GM23338 (cell line): ENCODE results near the gene OTOG. TPM values are rescaled to one million over a fixed set of nuclear protein-coding genes. Genes with fewer than 3 reads are reported as not detected.

Experiments used
- ATAC-seq: fragments of 200-7000 bp; cut with Tn5 transposase; 3 replicates; pipeline ENCODE4 v1.9.1; 2020
- DNase-seq: peaks from one replicate; pipeline ENCODE4 v3.0.0-alpha.2; 2015; ENCODE audit warnings: low spot score
- H2AFZ ChIP-seq: fragments of 200-600 bp; sonication (generic); 2 replicates; pipeline ENCODE4 v1.8.0; 2016; ENCODE audit warnings: antibody characterized with exemption, mild to moderate bottlenecking, moderate library complexity
- H3F3A ChIP-seq: fragments of 200-600 bp; sonication (generic); replicated peaks from 2 replicates; pipeline ENCODE4 v1.8.0; 2017; ENCODE audit warnings: antibody characterized with exemption, mixed run types, low read depth
- H3K27ac ChIP-seq: fragments of 200-600 bp; sonication (generic); 2 replicates; pipeline ENCODE4 v1.6.1; 2016; ENCODE audit warnings: low read depth
- H3K27me3 ChIP-seq: fragments of 200-600 bp; sonication (generic); 2 replicates; pipeline ENCODE4 v1.8.0; 2016; ENCODE audit warnings: mild to moderate bottlenecking, mixed run types, moderate library complexity; ENCODE audit not compliant: insufficient read depth
- H3K36me3 ChIP-seq: fragments of 200-600 bp; sonication (generic); 2 replicates; pipeline ENCODE4 v1.8.0; 2016; ENCODE audit warnings: mild to moderate bottlenecking; ENCODE audit not compliant: insufficient read depth
- H3K4me1 ChIP-seq: fragments of 200-600 bp; sonication (generic); 2 replicates; pipeline ENCODE4 v1.8.0; 2016; ENCODE audit warnings: mild to moderate bottlenecking, moderate library complexity; ENCODE audit not compliant: insufficient read depth
- H3K4me2 ChIP-seq: fragments of 200-600 bp; sonication (generic); 2 replicates; pipeline ENCODE4 v1.7.1; 2017; ENCODE audit warnings: mixed run types
- H3K4me3 ChIP-seq: fragments of 200-600 bp; sonication (generic); 2 replicates; pipeline ENCODE4 v1.6.1; 2016; ENCODE audit warnings: mixed run types
- H3K79me2 ChIP-seq: fragments of 200-600 bp; sonication (generic); replicated peaks from 2 replicates; pipeline ENCODE4 v1.8.0; 2017; ENCODE audit warnings: mild to moderate bottlenecking; ENCODE audit not compliant: insufficient read depth
- H3K9me2 ChIP-seq: fragments of 200-600 bp; sonication (generic); 2 replicates; pipeline ENCODE4 v1.8.0; 2017; ENCODE audit not compliant: insufficient read depth
- H4K20me1 ChIP-seq: fragments of 200-600 bp; sonication (generic); replicated peaks from 2 replicates; pipeline ENCODE4 v1.8.0; 2017; ENCODE audit warnings: mild to moderate bottlenecking; ENCODE audit not compliant: insufficient read depth
- H3K27ac Mint-ChIP-seq: 2 replicates; pipeline ENCODE4 v1.8.0; 2020; ENCODE audit warnings: inconsistent platforms, mild to moderate bottlenecking, moderate library complexity, mixed read lengths
- H3K27me3 Mint-ChIP-seq: 3 replicates; pipeline ENCODE4 v1.8.0; 2022; ENCODE audit warnings: low read depth, mild to moderate bottlenecking, moderate library complexity, mixed read lengths, inconsistent platforms; ENCODE audit not compliant: insufficient read depth, poor library complexity
- H3K36me3 Mint-ChIP-seq: 3 replicates; pipeline ENCODE4 v1.8.0; 2021; ENCODE audit warnings: low read depth, mild to moderate bottlenecking, inconsistent platforms, moderate library complexity, mixed read lengths
- H3K4me1 Mint-ChIP-seq: 3 replicates; pipeline ENCODE4 v1.8.0; 2020; ENCODE audit warnings: mild to moderate bottlenecking, inconsistent platforms, mixed read lengths
- H3K4me3 Mint-ChIP-seq: 3 replicates; pipeline ENCODE4 v1.8.0; 2021; ENCODE audit warnings: moderate library complexity, mild to moderate bottlenecking, inconsistent platforms, mixed read lengths
- H3K9me3 Mint-ChIP-seq: 3 replicates; pipeline ENCODE4 v1.8.0; 2020; ENCODE audit warnings: moderate library complexity, mild to moderate bottlenecking, inconsistent platforms, mixed read lengths
- CREB1 ChIP-seq: fragments of 250-450 bp; sonication (Bioruptor Pico); IDR thresholded peaks from 2 replicates; pipeline ENCODE4 v1.5.0; 2020; ENCODE audit warnings: low read depth, mild to moderate bottlenecking, moderate library complexity
- EZH2 ChIP-seq: fragments of 200-600 bp; sonication (generic); IDR thresholded peaks from one replicate; pipeline ENCODE4 v1.8.0; 2017; ENCODE audit warnings: antibody characterized with exemption, mild to moderate bottlenecking, low read depth; ENCODE audit not compliant: unreplicated experiment
- EZH2phosphoT487 ChIP-seq: fragments of 200-600 bp; sonication (generic); IDR thresholded peaks from one replicate; pipeline ENCODE4 v1.8.1; 2018; ENCODE audit warnings: antibody characterized with exemption; ENCODE audit not compliant: unreplicated experiment
- JUNB ChIP-seq: IDR thresholded peaks from one replicate; pipeline ENCODE4 v1.6.1; 2016; ENCODE audit warnings: antibody characterized with exemption; ENCODE audit not compliant: unreplicated experiment
- NANOG ChIP-seq: IDR thresholded peaks from 2 replicates; pipeline ENCODE4 v1.6.1; 2016; ENCODE audit warnings: antibody characterized with exemption, borderline replicate concordance
- POLR2AphosphoS5 ChIP-seq: IDR thresholded peaks from 2 replicates; pipeline ENCODE4 v1.6.1; 2016; ENCODE audit warnings: antibody characterized with exemption, low read depth
- STAT1 ChIP-seq: IDR thresholded peaks from one replicate; pipeline ENCODE4 v1.6.1; 2016; ENCODE audit warnings: antibody characterized with exemption; ENCODE audit not compliant: unreplicated experiment
- ZNF114 ChIP-seq: fragments of 250-450 bp; sonication (Bioruptor Pico); IDR thresholded peaks from 2 replicates; pipeline ENCODE4 v1.5.0; 2020; ENCODE audit warnings: mild to moderate bottlenecking, moderate library complexity
- ZNF331 ChIP-seq: fragments of 250-450 bp; sonication (Bioruptor Pico); IDR thresholded peaks from 2 replicates; pipeline ENCODE4 v1.5.0; 2020; ENCODE audit warnings: low read depth, mild to moderate bottlenecking, moderate library complexity
- polyA plus RNA-seq: library from polyadenylated mRNA; unstranded; fragments of >200 nt; fragmentation: Nextera tagmentation; extraction: Ambion mirVana; gene quantifications from 2 replicates; pipeline ENCODE4 v1.2.1, GENCODE V29; 2016
- total RNA-seq: library from RNA; depleted of rRNA; stranded (reverse); fragments of >200 nt; shearing (Covaris generic); gene quantifications from 2 replicates; pipeline ENCODE4 v1.2.3, GENCODE V29; 2014
- TF ChIP-seq, protein P1 (sequence below): IDR thresholded peaks from one replicate; pipeline ENCODE4 v1.6.1; 2018; ENCODE audit warnings: antibody characterized with exemption; ENCODE audit not compliant: unreplicated experiment
- TF ChIP-seq, protein P2 (sequence below), 2 experiments: fragments of 200-600 bp in 1 of 2; sonication (generic) in 1 of 2; conservative IDR thresholded peaks; 2 replicates each; pipeline versions ENCODE4 v1.5.1 to v1.6.1; 2016 to 2017; ENCODE audit warnings: antibody characterized with exemption in 2 of 2, low read depth in 2 of 2, mild to moderate bottlenecking in 2 of 2, moderate library complexity in 1 of 2
- TF ChIP-seq, protein P3 (sequence below): IDR thresholded peaks from 2 replicates; pipeline ENCODE4 v1.6.1; 2016; ENCODE audit warnings: antibody characterized with exemption

Gene OTOG
- total and polyA plus RNA-seq, 2 experiments from 2014 or later: 0.40 to 0.52 TPM

DNA sequence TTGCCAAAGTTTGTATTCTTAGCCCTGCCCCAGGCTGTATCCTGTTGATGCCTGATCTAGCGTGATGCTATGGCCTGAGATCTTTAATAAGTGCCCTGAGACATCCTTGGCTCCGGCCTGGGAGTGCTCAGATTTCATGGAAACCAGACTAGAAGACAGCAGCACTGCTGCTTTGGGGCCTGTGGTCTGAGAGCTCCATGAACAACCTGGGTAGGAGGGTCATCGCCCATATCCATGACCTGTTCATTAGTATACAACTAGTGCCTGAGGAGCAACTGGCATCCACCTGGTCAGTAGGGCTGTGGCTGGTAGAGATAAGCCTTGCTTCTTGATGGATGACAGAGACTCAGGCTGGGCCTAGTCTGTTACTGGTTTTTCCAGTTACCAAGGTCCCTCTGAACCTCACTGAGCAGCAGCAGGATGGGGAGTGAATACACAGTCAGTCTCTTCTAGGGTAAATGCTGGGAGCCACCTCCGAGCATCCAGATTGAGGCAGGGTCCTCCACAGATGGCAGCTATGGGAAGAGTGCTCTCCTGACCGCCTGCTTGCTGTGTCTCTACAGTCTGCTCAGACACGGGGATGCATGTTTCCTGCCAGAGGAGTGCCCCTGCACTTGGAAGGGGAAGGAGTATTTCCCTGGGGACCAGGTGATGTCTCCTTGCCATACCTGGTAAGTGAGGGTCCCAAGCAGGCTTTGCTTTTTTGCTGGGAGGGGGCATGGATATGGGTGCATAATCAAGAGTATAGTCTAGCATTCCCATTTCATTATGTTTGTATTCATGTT is 39.0 kb downstream of the OTOG start:
- no peak for DNase-seq
- H3K4me1 Mint-ChIP-seq: no peaks in the 10 kb centered on the region
- no peaks in the 10 kb centered on the region for H3K4me1 ChIP-seq

DNA sequence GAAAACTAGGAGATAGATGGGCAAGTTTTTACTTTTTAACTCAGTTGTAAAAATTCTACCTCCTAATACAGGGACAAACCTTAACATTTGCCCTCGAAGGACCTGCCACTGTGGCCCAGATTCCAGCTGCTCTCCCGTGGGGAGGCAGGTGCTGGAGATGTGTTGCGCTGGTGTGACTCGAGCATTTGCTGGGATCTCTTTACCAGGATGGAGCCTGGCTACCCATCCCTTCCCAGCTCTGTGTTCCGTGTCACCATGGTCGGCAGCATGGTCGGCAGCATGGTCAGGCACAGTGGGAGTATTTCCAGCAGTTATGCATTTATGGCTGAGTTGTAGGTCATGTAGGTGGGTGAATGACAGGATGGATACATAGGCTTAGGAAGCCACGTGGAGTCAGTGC is 41.1 kb downstream of the OTOG start:
- H3K9me2 ChIP-seq: no peaks in the 10 kb centered on the region
- no peaks in the 10 kb centered on the region for H3K27me3 Mint-ChIP-seq
- no peak overlapping the region for H3K4me3 ChIP-seq
- no peaks in the 10 kb centered on the region for H3K9me3 Mint-ChIP-seq
- H3K4me2 ChIP-seq: no peak overlapping the region
- H3K36me3 ChIP-seq: no peaks in the 10 kb centered on the region
- H3K4me1 Mint-ChIP-seq: no peaks in the 10 kb centered on the region
- no peak overlapping the region for H3K4me3 Mint-ChIP-seq
- H3K4me1 ChIP-seq: no peaks in the 10 kb centered on the region
- H2AFZ ChIP-seq: no peak overlapping the region
- no peak overlapping the region for H3K27ac Mint-ChIP-seq
- H3F3A ChIP-seq: no peaks in the 10 kb centered on the region
- H4K20me1 ChIP-seq: no peaks in the 10 kb centered on the region
- no peaks in the 10 kb centered on the region for H3K79me2 ChIP-seq
- H3K27ac ChIP-seq: no peak overlapping the region
- DNase-seq: no peak
- H3K36me3 Mint-ChIP-seq: no peaks in the 10 kb centered on the region
- ATAC-seq: no peak
- no peaks in the 10 kb centered on the region for H3K27me3 ChIP-seq
- TF ChIP-seq JUNB: no peak
- TF ChIP-seq, protein P1, sequence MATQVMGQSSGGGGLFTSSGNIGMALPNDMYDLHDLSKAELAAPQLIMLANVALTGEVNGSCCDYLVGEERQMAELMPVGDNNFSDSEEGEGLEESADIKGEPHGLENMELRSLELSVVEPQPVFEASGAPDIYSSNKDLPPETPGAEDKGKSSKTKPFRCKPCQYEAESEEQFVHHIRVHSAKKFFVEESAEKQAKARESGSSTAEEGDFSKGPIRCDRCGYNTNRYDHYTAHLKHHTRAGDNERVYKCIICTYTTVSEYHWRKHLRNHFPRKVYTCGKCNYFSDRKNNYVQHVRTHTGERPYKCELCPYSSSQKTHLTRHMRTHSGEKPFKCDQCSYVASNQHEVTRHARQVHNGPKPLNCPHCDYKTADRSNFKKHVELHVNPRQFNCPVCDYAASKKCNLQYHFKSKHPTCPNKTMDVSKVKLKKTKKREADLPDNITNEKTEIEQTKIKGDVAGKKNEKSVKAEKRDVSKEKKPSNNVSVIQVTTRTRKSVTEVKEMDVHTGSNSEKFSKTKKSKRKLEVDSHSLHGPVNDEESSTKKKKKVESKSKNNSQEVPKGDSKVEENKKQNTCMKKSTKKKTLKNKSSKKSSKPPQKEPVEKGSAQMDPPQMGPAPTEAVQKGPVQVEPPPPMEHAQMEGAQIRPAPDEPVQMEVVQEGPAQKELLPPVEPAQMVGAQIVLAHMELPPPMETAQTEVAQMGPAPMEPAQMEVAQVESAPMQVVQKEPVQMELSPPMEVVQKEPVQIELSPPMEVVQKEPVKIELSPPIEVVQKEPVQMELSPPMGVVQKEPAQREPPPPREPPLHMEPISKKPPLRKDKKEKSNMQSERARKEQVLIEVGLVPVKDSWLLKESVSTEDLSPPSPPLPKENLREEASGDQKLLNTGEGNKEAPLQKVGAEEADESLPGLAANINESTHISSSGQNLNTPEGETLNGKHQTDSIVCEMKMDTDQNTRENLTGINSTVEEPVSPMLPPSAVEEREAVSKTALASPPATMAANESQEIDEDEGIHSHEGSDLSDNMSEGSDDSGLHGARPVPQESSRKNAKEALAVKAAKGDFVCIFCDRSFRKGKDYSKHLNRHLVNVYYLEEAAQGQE: no peak
- no peak for TF ChIP-seq EZH2phosphoT487
- TF ChIP-seq NANOG: no peak
- TF ChIP-seq, protein P2, sequence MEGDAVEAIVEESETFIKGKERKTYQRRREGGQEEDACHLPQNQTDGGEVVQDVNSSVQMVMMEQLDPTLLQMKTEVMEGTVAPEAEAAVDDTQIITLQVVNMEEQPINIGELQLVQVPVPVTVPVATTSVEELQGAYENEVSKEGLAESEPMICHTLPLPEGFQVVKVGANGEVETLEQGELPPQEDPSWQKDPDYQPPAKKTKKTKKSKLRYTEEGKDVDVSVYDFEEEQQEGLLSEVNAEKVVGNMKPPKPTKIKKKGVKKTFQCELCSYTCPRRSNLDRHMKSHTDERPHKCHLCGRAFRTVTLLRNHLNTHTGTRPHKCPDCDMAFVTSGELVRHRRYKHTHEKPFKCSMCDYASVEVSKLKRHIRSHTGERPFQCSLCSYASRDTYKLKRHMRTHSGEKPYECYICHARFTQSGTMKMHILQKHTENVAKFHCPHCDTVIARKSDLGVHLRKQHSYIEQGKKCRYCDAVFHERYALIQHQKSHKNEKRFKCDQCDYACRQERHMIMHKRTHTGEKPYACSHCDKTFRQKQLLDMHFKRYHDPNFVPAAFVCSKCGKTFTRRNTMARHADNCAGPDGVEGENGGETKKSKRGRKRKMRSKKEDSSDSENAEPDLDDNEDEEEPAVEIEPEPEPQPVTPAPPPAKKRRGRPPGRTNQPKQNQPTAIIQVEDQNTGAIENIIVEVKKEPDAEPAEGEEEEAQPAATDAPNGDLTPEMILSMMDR (conservative IDR thresholded peaks at IDR 0.05; ENCODE audit: low read depth in 2 of 2): no peak
- TF ChIP-seq, protein P3, sequence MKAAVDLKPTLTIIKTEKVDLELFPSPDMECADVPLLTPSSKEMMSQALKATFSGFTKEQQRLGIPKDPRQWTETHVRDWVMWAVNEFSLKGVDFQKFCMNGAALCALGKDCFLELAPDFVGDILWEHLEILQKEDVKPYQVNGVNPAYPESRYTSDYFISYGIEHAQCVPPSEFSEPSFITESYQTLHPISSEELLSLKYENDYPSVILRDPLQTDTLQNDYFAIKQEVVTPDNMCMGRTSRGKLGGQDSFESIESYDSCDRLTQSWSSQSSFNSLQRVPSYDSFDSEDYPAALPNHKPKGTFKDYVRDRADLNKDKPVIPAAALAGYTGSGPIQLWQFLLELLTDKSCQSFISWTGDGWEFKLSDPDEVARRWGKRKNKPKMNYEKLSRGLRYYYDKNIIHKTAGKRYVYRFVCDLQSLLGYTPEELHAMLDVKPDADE: no peak
- TF ChIP-seq ZNF331: no peak
- no peak for TF ChIP-seq ZNF114 (CRISPR knock-in tag)
- TF ChIP-seq POLR2AphosphoS5: no peak
- no peak for TF ChIP-seq EZH2
- TF ChIP-seq CREB1: no peak
- no peak for TF ChIP-seq STAT1

More for the DNA sequence above, 39.0 kb downstream of the OTOG start:
- TF ChIP-seq STAT1 (no peak), NANOG (no peak), POLR2AphosphoS5 (no peak), JUNB (no peak), CREB1 (no peak), EZH2phosphoT487 (no peak), EZH2 (no peak)
- H2AFZ ChIP-seq: no peak overlapping the region
- H3K9me2 ChIP-seq: no peaks in the 10 kb centered on the region
- no peak overlapping the region for H3K4me2 ChIP-seq
- no peaks in the 10 kb centered on the region for H3F3A ChIP-seq
- H3K27me3 ChIP-seq: no peaks in the 10 kb centered on the region
- H3K9me3 Mint-ChIP-seq: no peaks in the 10 kb centered on the region
- no peaks in the 10 kb centered on the region for H3K27me3 Mint-ChIP-seq
- no peaks in the 10 kb centered on the region for H4K20me1 ChIP-seq
- H3K36me3 ChIP-seq: no peaks in the 10 kb centered on the region
- H3K79me2 ChIP-seq: no peaks in the 10 kb centered on the region
- H3K4me3 ChIP-seq: no peak overlapping the region
- no peak overlapping the region for H3K4me3 Mint-ChIP-seq
- H3K27ac ChIP-seq: no peak overlapping the region
- no peak overlapping the region for H3K27ac Mint-ChIP-seq
- H3K36me3 Mint-ChIP-seq: no peaks in the 10 kb centered on the region
- ATAC-seq: no peak
